GM21360 (cell line): ENCODE measurements around the gene B3GNT5.
A peak's percentile ranks its signal among the peaks of the same experiment; 100 is the strongest.

Experiments
- ATAC-seq: cut with Tn5 transposase; IDR thresholded peaks from one replicate; pipeline ENCODE4 v1.9.1; 2021; ENCODE audit warnings: mild to moderate bottlenecking, moderate library complexity; ENCODE audit not compliant: unreplicated experiment

B3GNT5 gene

DNA sequence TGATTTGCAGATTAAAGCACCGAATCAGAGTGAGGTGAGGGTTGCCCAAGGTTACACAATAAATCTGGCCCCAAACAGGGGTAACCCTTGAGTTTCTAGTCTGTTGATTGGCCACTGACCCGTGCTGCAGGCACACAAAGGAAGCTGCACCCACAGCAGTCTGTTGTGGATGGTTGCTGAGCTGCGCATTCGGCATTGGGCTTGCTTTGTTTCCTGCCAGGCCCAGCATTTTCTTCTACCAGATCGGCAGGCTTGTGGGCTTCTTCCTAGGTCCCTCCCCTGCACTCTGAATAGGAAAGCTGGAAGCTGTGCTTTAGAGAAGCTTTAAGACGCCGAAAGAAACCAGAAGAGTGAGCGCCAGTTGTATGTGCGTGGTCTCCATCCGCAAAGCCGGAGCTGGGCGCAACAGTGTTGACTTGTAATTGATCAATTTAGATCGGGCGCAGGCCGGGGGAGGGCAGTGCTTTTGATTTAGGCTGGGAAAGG, 12.1 kb downstream of the B3GNT5 start:
- no peak for ATAC-seq

DNA sequence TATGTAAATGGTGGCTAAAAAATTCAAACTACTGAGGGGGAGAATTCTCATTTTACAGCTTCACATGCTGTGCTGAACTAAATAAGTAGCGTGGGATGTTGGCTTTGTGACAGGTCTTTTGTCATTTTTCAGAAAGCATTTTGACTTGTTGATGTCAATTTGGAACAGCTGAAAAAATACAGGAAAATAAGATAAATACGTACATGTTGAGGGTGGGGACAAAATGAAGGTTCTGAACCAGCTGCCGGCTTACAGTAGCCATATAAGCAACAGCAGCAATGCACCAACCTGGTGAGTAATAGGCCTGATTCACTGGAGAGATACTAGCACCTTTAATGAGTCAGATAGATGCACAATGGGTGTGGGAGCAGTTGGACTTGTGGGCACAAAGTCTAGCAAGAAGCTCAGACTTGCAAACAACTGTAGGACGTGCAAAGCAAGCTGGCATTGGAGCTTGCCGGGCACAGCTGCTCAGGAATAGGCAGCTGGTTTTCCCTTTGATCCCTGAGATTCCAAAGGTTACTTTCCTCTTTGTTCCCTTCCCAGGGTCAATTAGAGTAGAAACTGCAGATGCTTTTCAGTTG, 12.9 kb downstream of the B3GNT5 start:
- ATAC-seq, result no peak

DNA sequence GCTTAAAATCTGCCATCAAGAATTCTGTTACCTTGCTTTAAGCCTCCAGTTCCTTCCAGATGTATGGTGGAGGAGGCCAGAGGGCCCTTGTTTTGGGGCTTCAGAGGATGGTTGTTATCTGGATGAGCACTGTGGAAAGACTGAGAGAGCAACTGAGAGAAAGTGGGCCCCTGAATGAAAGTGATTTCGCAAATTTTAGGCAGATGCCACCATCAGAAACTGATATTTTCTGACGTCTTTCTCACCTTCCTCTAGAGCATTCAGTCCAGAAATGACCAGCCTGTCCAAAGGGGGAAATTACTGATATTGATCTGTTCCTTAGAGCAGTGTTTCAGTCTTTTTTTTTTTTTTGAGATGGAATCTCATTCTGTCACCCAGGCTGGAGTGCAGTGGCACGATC, 13.4 kb downstream of the B3GNT5 start:
- no peak for ATAC-seq

DNA sequence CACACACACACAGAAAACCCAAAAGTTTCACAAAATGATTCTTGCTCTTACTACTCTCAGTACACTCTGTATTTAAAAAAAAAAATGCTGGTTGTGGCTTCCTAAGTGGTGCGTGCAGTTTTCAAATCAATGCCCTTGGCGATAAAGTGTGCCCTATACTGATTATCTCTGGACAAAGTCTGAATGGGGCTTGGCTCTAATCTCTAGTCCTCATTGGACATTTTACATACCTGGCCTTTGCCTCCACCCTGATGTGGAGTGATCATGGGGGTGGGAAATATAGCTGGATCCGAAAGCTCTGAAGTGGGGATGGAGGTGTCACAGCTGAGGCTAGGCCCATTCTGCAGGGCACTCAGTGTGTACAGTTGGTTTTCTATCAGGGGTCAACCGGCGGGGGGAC, 14.1 kb downstream of the B3GNT5 start:
- ATAC-seq, result no peak

DNA sequence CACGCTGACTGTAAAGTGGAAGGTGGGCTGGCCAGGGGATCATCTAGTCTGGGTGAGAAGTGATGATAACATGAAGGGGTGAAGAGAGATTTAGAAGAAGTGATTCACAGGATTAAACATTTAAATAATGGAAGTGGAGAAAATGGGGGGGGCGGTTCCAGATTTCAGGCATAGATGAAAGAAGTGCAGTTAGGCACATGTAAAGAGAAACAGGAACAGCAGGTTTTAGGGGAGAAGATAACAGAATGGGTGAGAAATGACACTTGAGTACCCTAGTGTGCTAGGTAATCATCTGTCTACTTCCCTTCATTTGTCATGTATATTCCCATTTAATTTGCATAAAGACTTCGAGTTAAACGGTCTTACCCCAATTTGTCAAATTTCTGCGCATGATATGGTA, 15.3 kb downstream of the B3GNT5 start:
- no peak for ATAC-seq

DNA sequence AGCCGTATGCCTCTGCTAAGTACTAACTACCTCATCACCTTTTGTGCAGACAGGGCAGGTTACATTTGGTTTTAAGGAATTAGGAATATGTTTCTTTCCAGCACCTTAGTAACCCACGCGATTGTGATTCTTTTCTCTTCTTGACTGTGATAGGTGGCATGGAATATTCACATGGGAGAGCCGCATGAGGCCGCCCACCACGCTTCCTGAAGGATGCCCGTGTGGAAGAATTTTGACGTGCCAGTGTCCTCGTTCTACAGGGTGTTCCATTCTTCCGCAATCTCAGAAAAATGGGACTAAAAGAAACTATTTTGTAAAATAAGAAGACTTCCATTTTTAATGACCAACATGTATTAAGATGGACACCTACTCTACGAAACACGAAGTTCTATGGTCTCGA, 16.3 kb downstream of the B3GNT5 start:
- no peak for ATAC-seq

DNA sequence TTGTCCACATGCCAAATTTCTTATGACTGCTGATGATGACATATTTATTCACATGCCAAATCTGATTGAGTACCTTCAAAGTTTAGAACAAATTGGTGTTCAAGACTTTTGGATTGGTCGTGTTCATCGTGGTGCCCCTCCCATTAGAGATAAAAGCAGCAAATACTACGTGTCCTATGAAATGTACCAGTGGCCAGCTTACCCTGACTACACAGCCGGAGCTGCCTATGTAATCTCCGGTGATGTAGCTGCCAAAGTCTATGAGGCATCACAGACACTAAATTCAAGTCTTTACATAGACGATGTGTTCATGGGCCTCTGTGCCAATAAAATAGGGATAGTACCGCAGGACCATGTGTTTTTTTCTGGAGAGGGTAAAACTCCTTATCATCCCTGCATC, 17.3 kb downstream of the B3GNT5 start:
- no peak for ATAC-seq

DNA sequence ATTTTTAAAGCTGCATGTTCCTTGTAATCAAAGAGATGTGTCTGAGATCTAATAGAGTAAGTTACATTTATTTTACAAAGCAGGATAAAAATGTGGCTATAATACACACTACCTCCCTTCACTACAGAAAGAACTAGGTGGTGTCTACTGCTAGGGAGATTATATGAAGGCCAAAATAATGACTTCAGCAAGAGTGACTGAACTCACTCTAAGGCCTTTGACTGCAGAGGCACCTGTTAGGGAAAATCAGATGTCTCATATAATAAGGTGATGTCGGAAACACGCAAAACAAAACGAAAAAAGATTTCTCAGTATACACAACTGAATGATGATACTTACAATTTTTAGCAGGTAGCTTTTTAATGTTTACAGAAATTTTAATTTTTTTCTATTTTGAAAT, 19.1 kb downstream of the B3GNT5 start:
- no peak for ATAC-seq

DNA sequence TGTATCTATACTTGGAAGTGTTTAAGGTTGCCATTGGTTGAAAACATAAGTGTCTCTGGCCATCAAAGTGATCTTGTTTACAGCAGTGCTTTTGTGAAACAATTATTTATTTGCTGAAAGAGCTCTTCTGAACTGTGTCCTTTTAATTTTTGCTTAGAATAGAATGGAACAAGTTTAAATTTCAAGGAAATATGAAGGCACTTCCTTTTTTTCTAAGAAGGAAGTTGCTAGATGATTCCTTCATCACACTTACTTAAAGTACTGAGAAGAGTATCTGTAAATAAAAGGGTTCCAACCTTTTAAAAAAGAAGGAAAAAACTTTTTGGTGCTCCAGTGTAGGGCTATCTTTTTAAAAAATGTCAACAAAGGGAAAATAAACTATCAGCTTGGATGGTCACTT, 19.7 kb downstream of the B3GNT5 start:
- no peak for ATAC-seq

DNA sequence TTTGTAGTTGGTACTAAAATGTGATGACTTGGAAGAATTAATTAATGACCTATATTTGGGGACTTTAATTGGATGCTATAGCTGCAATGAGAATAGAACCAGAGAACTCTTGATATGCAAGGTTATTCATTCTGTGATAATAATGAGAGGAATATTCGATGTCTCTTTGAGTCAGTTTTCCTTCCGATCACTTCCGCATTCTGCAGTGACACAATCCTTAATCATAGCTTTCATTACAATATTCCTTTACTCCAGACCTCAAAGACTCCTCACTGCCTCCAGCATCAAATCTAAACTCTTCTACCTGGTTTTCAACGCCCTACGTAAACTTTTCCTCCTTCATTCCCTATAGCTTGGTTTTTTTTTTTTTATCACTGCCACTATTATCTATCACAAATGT, 21.6 kb downstream of the B3GNT5 start:
- ATAC-seq, result no peak

DNA sequence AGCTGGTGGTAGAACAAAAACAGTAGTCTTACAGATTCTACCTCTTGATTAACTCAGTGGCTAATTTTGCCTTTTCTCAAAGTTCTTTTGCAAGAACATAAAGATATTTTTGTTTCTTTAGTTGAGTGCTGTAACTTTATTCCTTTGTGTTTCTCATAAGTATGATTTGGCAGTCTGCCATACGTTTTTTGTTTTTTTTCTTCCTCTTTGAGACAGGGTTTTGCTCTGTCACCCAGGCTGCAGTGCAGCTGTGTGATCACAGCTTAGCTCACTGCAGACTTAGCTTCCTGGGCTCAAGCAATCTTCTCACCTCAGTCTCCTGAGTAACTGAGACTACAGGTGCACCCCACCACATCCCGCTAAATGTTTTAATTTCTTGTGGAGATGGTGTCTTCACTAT, 22.4 kb downstream of the B3GNT5 start:
- no peak for ATAC-seq

DNA sequence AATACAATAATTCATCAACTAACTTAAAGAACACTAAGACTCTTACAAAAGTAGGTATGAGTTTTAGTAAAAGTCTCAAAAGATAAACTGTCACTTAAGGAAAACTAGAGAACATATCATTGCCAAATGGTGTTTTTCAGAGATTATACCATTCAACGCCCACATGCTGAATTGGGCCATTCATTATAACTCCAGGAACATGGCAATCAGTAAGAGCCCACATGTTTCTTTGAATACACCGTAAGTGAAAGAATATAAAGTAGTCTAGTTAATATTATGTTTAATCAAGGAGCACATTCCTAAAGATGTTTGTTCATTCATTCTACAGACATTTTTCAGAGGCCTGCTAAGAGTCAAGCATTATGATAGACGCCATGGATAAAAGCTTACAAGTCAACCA, 22.9 kb downstream of the B3GNT5 start:
- ATAC-seq, result no peak

DNA sequence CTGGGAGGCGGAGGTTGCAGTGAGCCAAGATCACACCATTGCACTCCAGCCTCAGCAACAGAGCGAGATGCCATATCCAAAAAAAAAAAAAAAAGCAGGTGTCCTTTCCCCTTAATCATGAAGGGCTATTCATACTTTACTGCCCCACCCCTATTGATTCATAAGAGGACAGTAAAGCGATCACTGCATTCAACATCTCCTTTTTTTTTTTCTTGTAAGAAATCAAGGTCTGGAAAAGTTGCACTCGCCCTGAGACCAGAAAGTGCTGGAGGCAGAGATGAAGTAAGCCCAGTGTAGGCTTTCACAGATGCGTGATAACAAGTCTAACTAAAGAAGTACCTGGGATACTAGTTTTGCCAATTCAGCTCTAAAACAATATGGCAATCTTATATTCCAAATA, 24.2 kb downstream of the B3GNT5 start:
- no peak for ATAC-seq

DNA sequence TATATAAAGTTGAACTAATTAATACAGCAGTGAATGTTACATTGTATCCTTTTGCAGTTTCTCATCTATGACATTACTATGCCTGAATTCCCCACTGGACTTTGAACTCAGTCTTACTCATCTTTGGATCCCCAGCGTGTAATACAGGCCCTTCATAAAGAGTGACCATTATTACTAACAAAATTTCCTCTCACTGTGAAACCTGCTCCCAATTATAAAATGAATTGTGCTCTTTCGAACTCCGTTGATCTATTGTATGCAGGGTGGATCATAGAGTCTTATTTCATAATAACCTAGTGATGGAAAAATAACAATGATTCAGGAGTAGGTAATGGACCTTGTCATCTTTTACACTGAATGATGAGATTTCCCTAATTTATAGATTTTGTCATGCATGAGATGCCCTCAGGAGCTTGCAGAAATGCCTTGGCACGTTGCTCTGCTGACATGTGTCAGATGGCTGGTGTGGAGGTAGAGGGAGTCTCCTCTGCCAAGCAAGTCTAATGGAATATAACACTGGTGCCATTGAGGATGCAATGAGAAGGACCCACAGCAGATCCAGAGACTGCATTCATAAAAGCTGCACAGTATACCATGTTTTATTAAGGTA, 25.5 kb downstream of the B3GNT5 start:
- ATAC-seq, result no peak

DNA sequence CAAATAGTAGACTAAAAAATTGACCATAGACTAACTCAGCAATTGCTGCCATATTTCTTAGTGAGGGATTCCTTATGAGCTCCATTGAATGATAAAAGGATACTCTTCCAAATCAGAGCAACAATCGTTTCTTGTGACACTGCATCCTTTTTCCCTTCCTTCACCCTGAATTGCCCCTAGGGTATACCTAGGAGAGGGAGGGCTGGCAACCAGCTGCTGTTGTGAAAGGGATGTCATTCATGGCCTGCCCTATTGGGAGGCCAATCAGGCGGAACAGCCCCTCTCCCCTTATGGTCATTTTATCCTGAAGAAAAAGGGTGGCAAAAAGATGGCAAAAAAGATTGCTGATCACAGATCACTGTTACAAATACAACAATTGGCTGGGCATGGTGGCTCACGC, 26.3 kb downstream of the B3GNT5 start:
- no peak for ATAC-seq

DNA sequence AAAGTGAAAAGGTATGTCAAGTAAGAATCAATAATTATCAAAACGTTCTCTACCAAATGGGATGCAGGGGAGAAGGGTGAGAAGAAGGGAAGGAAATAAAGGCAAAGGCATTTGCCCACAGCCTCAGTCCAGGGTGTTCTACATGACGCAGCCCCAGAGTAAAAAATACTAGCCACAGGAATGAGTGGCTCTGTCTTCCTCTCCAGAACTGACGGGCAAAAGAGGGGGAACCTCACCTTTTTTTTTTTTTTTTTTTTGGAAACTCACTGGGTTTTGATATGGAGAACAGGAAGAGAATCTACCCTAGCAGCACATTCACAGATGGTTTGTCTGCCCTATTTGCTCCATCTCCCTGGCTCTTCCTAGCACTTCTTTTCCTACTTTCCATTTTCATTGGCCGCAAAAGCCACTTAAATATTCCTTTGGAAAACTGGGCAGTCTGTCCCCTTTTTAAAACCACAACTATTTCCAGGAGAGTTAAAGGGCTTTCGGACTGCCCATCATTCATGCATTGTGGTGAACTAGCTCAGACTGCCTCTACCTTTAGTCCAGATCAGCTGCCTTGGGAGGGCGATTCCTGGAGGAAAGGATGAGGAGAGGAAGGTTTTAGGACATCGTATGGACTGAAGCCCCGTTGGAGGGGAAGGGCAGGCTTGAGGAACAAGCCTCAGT, 28.2 kb downstream of the B3GNT5 start:
- ATAC-seq, result no peak

DNA sequence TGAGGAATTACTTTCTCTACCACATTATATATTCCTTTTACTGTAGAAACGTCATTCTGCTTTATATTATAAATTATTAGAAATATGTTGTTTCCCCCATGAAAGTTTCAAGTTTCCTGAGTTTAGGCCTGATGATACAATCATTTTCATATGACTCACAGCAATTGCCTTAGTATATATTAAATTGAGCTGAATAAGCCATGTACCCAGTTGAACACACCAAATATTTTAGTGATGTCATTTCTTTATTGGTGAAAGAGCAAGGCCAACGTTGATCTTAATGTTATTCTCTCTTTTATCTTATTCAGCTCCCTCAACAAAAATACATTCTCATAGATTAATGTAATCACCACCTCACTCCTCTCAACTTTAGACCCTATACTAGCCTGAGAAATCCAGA, 30.8 kb downstream of the B3GNT5 start:
- ATAC-seq, result no peak

DNA sequence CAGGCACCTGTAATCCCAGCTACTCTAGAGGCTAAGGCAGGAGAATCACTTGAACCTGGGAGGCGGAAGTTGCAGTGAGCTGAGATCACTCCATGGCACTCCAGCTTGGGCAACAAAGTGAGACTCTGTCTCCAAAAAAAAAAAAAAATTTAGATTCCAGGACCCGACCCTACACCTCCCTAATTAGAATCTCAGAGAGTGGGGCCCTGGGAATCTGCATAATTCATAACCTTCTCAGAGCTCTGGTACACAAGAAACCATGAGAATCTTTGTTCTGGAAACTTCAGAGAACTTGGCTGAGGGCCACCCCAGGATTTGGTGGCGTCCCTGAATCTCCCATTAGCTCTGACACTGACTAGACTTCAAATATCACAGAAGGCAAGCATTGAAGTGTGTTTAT, 31.5 kb downstream of the B3GNT5 start:
- no peak for ATAC-seq

DNA sequence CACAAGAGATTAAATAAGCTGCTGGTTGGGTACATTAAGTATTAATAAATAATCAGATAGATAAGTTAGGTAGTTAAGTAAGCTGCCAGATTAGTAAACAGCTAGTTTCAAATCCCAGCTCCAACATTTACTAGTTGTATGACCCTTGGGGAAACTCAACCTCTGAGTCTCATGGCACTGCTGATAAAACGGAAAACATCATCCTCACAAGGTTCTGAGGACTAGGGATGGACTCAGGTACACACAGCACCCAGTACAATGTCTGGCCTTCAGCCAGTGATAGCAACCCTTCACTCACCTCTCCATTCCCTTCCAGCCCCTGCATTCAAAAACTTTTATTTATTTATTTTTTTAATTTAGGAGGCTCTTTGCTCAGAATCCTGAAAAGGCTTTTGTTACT, 32.3 kb downstream of the B3GNT5 start:
- ATAC-seq, result no peak

DNA sequence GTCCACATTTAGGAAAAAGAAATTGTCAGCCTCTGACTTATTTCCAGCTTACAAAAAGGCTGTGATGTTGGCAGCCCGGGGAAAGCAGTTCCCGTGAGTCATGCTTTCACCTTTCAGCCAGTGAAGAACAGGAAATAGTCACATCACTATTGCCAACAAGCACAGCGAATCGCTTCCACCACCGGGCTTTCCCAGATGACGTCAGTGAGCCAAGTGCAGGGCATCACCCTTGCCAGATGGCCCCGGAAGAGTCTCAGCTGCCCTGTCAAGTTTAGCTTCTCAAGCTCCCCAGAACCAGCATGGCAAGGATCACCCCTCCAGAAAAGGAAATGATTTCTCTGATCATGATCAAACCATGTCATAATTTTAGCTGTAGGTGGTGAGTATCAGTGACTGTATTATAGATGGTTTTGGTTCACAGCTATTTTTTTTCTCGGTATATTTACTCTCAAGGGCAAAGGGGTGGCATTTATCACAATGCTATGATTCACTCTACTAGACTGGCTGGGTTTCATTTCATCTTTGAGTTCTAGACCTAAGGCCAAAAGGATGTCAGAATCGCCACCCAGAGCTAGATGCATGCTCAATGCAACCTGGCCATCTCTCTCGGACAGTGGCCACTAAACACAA, 32.9 kb downstream of the B3GNT5 start:
- ATAC-seq, result peak; percentile 98

DNA sequence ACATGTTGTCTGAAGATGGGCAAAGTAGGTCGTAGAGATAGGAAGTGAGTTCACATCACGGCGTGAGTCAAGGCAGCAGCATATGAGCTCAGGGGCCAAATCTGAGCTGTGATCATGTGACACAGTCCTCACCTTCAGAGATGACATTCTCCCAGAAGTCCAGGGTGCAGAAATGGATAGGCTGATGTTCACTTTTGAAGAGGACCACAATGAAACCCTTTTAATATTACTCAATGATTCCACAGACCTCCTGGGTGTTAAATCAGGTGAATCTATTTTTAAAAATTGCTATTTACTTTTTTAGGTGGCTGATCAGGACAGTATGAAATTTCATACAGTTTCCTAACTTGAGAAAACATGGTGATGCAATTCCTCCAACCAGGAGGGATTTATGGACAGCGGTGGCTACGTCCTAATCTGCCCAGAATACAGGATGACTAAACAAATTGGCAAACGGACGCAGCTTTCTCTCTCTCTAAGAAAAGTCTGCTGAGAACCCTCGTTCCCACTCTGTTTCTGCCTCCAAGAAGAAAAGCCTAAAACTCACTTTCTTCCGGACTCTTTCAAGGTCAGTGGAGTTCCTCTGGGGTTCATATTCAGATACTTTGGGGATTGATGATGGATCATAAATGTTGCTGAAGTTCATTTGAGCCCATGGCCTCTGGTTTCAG, 34.4 kb downstream of the B3GNT5 start:
- ATAC-seq, result no peak

DNA sequence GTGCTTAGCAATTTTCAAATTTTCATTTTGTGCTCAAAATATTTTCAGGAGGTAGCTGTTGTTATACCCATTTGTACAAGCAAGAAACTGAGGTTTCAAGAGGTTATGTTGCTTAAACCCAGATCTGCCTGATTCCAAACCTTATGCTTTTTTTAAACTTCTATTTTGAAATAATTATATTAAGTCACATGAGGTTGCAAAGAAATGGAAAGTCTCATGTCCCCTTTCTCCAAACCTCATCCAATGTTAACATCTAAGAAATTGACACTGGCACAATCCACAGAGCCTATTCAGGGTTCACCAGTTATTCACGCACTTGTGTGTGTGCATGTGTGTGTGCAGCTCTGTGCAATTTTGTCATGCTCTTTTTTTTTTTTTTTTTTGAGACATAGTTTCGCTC, 35.1 kb downstream of the B3GNT5 start:
- ATAC-seq, result no peak
